ENCODE results near the gene COPA. TPM values are rescaled to one million over a fixed set of nuclear protein-coding genes. Genes with fewer than 3 reads are reported as not detected.

COPA gene
- polyA plus RNA-seq, 3 donors = 76.7 to 199 (median 195) TPM

GRCh38 chr1:160367516-160367900, 24.5 kb upstream of the COPA start:
- Mint-ChIP-seq H3K4me3 (no peak overlapping the region), H3K4me1 (peaks cover 16% of the 10 kb centered on the region), H3K27ac (no peak overlapping the region), H3K36me3 (no peaks in the 10 kb centered on the region), H3K9me3 (peaks cover 0 to 2% (median 0%) of the 10 kb centered on the region in 7 donors), H3K27me3 (ENCODE audit: low read depth in 3 of 3) (peaks cover 6 to 11% (median 7%) of the 10 kb centered on the region in 3 donors)
- no peak overlapping the region for H3K4me3 ChIP-seq (replicated peaks in 1 of 3; ENCODE audit: low read depth in 2 of 3, low read length in 3 of 3)
- no peak for DNase-seq
- H3K27me3 ChIP-seq (ENCODE audit: control insufficient read depth in 2 of 2, insufficient read depth in 2 of 2, low read length in 2 of 2) = peaks cover 0 to 3% of the 10 kb centered on the region in 2 donors
- intact Hi-C loops (cut with micrococcal nuclease) = no loop called here
- H3K4me1 ChIP-seq (ENCODE audit: control insufficient read depth in 1 of 2, insufficient read depth in 2 of 2, low read length in 2 of 2) = peaks cover 5 to 6% of the 10 kb centered on the region in 2 donors
- H3K9ac ChIP-seq (ENCODE audit: insufficient read depth, low read length, poor library complexity, severe bottlenecking) = no peak overlapping the region
- 43% methylated on average over 2 of the region's 4 CpGs for WGBS (ENCODE audit: insufficient coverage)
- no peak overlapping the region for H3K27ac ChIP-seq (ENCODE audit: low read depth in 1 of 2, low read length in 2 of 2)
- H3K9me3 ChIP-seq (replicated peaks in 1 of 2; ENCODE audit: control insufficient read depth in 1 of 2, insufficient read depth in 1 of 2, low read length in 2 of 2) = no peaks in the 10 kb centered on the region
- H3K36me3 ChIP-seq (replicated peaks in 1 of 2; ENCODE audit: control insufficient read depth in 1 of 2, insufficient read depth in 2 of 2, low read length in 2 of 2) = no peaks in the 10 kb centered on the region
- H4K20me1 ChIP-seq (ENCODE audit: insufficient read depth, low read length) = no peaks in the 10 kb centered on the region
- H3K79me2 ChIP-seq (ENCODE audit: insufficient read depth, low read length) = no peaks in the 10 kb centered on the region
- no peak overlapping the region for H2AFZ ChIP-seq (ENCODE audit: insufficient read depth, low read depth, low read length, poor library complexity, severe bottlenecking)
- H3K4me2 ChIP-seq (replicated peaks; ENCODE audit: extremely low read depth, low read length, poor library complexity, severe bottlenecking) = no peak overlapping the region
- TF ChIP-seq CTCF (IDR thresholded peaks at IDR 0.05) = no peak

- H3K36me3 ChIP-seq (replicated peaks in 1 of 2; ENCODE audit: control insufficient read depth in 1 of 2, insufficient read depth in 2 of 2, low read length in 2 of 2) = no peaks in the 10 kb centered on the region
- 93% methylated on average over 6 of the region's 15 CpGs for WGBS (ENCODE audit: insufficient coverage)
- H3K36me3 Mint-ChIP-seq = no peaks in the 10 kb centered on the region
- H3K4me3 ChIP-seq (replicated peaks in 1 of 3; ENCODE audit: low read depth in 2 of 3, low read length in 3 of 3) = no peak within 1 kb of the TSS
- peaks cover 6 to 14% (median 8%) of the 10 kb centered on the region in 3 donors for H3K27me3 Mint-ChIP-seq (ENCODE audit: low read depth in 3 of 3)
- no peak within 1 kb of the TSS for H3K4me3 Mint-ChIP-seq
- H3K4me1 Mint-ChIP-seq = peaks cover 16% of the 10 kb centered on the region
- intact Hi-C loops (cut with micrococcal nuclease) = no loop called here
- H3K4me1 ChIP-seq (ENCODE audit: control insufficient read depth in 1 of 2, insufficient read depth in 2 of 2, low read length in 2 of 2) = peaks cover 5% of the 10 kb centered on the region in 2 donors
- H3K4me2 ChIP-seq (replicated peaks; ENCODE audit: extremely low read depth, low read length, poor library complexity, severe bottlenecking) = no peak within 1 kb of the TSS
- H3K79me2 ChIP-seq (ENCODE audit: insufficient read depth, low read length) = no peaks in the 10 kb centered on the region
- H3K9me3 ChIP-seq (replicated peaks in 1 of 2; ENCODE audit: control insufficient read depth in 1 of 2, insufficient read depth in 1 of 2, low read length in 2 of 2) = no peaks in the 10 kb centered on the region
- H3K27me3 ChIP-seq (ENCODE audit: control insufficient read depth in 2 of 2, insufficient read depth in 2 of 2, low read length in 2 of 2) = peaks cover 0 to 3% of the 10 kb centered on the region in 2 donors
- TF ChIP-seq CTCF (IDR thresholded peaks at IDR 0.05) = no peak
- H2AFZ ChIP-seq (ENCODE audit: insufficient read depth, low read depth, low read length, poor library complexity, severe bottlenecking) = no peak within 1 kb of the TSS
- H3K9me3 Mint-ChIP-seq = peaks cover 0 to 2% (median 0%) of the 10 kb centered on the region in 7 donors
- no peak within 1 kb of the TSS for H3K27ac Mint-ChIP-seq
- no peak within 1 kb of the TSS for H3K27ac ChIP-seq (ENCODE audit: low read depth in 1 of 2, low read length in 2 of 2)
- H3K9ac ChIP-seq (ENCODE audit: insufficient read depth, low read length, poor library complexity, severe bottlenecking) = no peak within 1 kb of the TSS
- no peaks in the 10 kb centered on the region for H4K20me1 ChIP-seq (ENCODE audit: insufficient read depth, low read length)
- no peak for DNase-seq
Observed at GRCh38 chr1:160366731-160367515, 23.9 kb upstream of the COPA start, which contains the start of gene NHLH1. NHLH1 (plus strand) TSS chr1:160367071; CDS start chr1:160370732, 3,661 bp downstream.
